ENCODE results near the gene ACAD8. TPM values are rescaled to one million over a fixed set of nuclear protein-coding genes. Genes with fewer than 3 reads are reported as not detected.

The ACAD8 gene
- total RNA-seq (ENCODE audit: low replicate concordance): 15.2 and 17.3 TPM in 2 replicates

GRCh38 chr11:134253188-134253993 is at the start of gene ACAD8, which contains the start of gene THYN1:
ACAD8 (plus strand) TSS chr11:134253568; CDS start chr11:134253601, 33 bp downstream.
THYN1 (minus strand) TSS chr11:134253352; CDS start chr11:134252882, 470 bp downstream.
- H3K4me3 ChIP-seq (ENCODE audit: low read depth, low read length): peak within 1 kb of the TSS; percentile 78
- peak; percentile 96 for DNase-seq (ENCODE audit: low read depth)
- TF ChIP-seq, protein P1, sequence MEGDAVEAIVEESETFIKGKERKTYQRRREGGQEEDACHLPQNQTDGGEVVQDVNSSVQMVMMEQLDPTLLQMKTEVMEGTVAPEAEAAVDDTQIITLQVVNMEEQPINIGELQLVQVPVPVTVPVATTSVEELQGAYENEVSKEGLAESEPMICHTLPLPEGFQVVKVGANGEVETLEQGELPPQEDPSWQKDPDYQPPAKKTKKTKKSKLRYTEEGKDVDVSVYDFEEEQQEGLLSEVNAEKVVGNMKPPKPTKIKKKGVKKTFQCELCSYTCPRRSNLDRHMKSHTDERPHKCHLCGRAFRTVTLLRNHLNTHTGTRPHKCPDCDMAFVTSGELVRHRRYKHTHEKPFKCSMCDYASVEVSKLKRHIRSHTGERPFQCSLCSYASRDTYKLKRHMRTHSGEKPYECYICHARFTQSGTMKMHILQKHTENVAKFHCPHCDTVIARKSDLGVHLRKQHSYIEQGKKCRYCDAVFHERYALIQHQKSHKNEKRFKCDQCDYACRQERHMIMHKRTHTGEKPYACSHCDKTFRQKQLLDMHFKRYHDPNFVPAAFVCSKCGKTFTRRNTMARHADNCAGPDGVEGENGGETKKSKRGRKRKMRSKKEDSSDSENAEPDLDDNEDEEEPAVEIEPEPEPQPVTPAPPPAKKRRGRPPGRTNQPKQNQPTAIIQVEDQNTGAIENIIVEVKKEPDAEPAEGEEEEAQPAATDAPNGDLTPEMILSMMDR (IDR thresholded peaks at IDR 0.05; ENCODE audit: insufficient read depth, low read length): peak; percentile 21

GRCh38 chr11:134205729-134206128 is 47.6 kb upstream of the ACAD8 start:
- no peak overlapping the region for H3K4me3 ChIP-seq (ENCODE audit: low read depth, low read length)
- DNase-seq (ENCODE audit: low read depth): no peak
- TF ChIP-seq, protein P1 (IDR thresholded peaks at IDR 0.05; ENCODE audit: insufficient read depth, low read length): no peak

DNA sequence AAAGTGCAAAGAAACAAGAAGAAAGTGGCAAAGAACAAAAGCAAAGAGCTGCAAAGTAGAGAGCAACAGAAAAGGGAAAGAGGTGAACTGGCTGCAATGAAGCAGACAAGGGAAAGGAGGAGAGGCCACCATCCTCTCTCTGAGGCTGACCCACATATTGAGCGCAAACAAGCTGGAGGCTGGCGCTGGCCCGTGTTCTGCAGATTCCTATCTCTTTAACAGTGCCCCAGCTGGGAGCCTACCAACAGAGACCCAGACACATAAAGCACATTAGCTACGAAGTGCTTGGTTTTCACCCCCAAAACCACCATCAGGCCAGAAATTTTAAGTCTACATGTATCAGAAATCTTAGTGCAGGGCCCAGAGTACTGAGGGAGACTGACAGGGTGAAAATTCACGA is 47.2 kb upstream of the ACAD8 start:
- DNase-seq (ENCODE audit: low read depth): no peak
- H3K4me3 ChIP-seq (ENCODE audit: low read depth, low read length): no peak overlapping the region
- TF ChIP-seq, protein P1 (IDR thresholded peaks at IDR 0.05; ENCODE audit: insufficient read depth, low read length): no peak

DNA sequence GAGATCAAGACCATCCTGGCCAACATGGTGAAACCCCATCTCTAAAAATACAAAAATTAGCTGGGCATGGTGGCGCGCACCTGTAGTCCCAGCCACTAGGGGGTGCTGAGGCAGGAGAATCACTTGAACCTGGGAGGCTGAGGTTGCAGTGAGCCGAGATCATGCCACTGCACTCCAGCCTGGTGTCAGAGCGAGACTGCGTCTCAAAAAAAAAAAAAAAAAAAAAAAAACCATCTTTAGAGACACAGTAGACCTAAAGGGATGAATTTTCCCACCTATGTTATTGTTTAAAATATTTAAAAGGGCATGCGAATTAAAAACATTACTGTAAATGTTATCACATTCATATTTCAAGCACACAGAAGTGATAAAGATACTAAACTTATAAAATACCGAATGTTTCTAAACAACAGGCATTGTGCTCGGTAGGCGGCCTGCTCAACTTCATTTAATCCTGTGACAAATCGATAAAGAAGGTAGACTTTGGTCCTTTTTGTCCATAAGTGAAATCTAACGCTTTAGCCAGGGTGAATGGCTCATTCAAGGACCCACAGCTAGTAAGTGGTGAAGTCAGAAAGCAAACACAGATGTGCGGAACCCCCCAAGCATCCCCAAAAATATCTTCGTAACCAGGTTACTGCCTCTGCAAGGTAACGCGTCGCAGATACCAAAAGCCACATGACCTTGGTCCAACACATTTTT is 45.7 kb upstream of the ACAD8 start:
- DNase-seq (ENCODE audit: low read depth): peak; percentile 22
- TF ChIP-seq, protein P1 (IDR thresholded peaks at IDR 0.05; ENCODE audit: insufficient read depth, low read length): peak; percentile 61
- no peak overlapping the region for H3K4me3 ChIP-seq (ENCODE audit: low read depth, low read length)

GRCh38 chr11:134215836-134216235 is 37.5 kb upstream of the ACAD8 start:
- no peak for DNase-seq (ENCODE audit: low read depth)
- TF ChIP-seq, protein P1 (IDR thresholded peaks at IDR 0.05; ENCODE audit: insufficient read depth, low read length): no peak
- no peak overlapping the region for H3K4me3 ChIP-seq (ENCODE audit: low read depth, low read length)

GRCh38 chr11:134216816-134217215 is 36.6 kb upstream of the ACAD8 start:
- H3K4me3 ChIP-seq (ENCODE audit: low read depth, low read length): no peak overlapping the region
- TF ChIP-seq, protein P1 (IDR thresholded peaks at IDR 0.05; ENCODE audit: insufficient read depth, low read length): no peak
- no peak for DNase-seq (ENCODE audit: low read depth)
